Esophagus squamous epithelium (tissue), 5 donors: Measurements from ENCODE around the gene C6orf47. TPM values are rescaled to one million over a fixed set of nuclear protein-coding genes. Genes with fewer than 3 reads are reported as not detected.

ENCODE experiments used
- DNase-seq: peaks from one replicate; lab custom pipeline; 2025; lab: John Stamatoyannopoulos, UW
- H3K27ac ChIP-seq, 4 donors: fragments of 200-600 bp; sonication (generic); one replicate each; pipeline ENCODE4 v1.5.1; 2016 to 2019; ENCODE audit warnings: mild to moderate bottlenecking in 1 of 4
- H3K27me3 ChIP-seq, 4 donors: fragments of 200-600 bp; sonication (generic); 1 replicate in 3 of 4; 2 replicates in 1 of 4; pipeline versions ENCODE4 v1.5.1 to v1.6.0; 2017 to 2021; ENCODE audit warnings: antibody characterized with exemption in 1 of 4
- H3K36me3 ChIP-seq, 3 donors: fragments of 200-600 bp; sonication (generic); one replicate each; pipeline ENCODE4 v1.5.1; 2016 to 2019
- H3K4me1 ChIP-seq, 3 donors: fragments of 200-600 bp; sonication (generic); one replicate each; pipeline ENCODE4 v1.5.1; 2017 to 2019
- H3K4me3 ChIP-seq, 4 donors: fragments of 200-600 bp; sonication (generic); 1 replicate in 3 of 4; 2 replicates in 1 of 4; pipeline ENCODE4 v1.5.1; 2016 to 2019; ENCODE audit warnings: mild to moderate bottlenecking in 2 of 4, moderate library complexity in 1 of 4
- H3K9me3 ChIP-seq, 3 donors: fragments of 200-600 bp; sonication (generic); one replicate each; pipeline ENCODE4 v1.5.1; 2016 to 2019
- POLR2A ChIP-seq, 4 donors: fragments of 450-650 bp; IDR thresholded peaks; one replicate each; pipeline ENCODE4 v1.6.1; 2017; ENCODE audit warnings: antibody characterized with exemption in 4 of 4, mild to moderate bottlenecking in 4 of 4, moderate library complexity in 3 of 4
- WGBS, 2 donors: methylation state at CpG; one replicate each; pipeline ENCODE4 v1.1.5; 2018; 5-methylcytosine and 5-hydroxymethylcytosine counted together
- intact Hi-C: fragments of 100-400 bp; cut with DNase I; formaldehyde crosslinking; loops from one replicate; pipeline ENCODE4 v1.15.0; 2022
- total RNA-seq, 4 donors: library from RNA; depleted of rRNA; stranded (reverse); fragments of >200 nt; gene quantifications; one replicate each; pipeline ENCODE4 v1.1.0, GENCODE V29; 2016
- TF ChIP-seq, protein P1 (sequence below), 6 experiments: fragments of 450-650 bp in 4 of 6; fragments of 200-600 bp in 2 of 6; sonication (generic) in 2 of 6; IDR thresholded peaks; one replicate each; pipeline ENCODE4 v1.5.1; 2016 to 2019; ENCODE audit warnings: antibody characterized with exemption in 6 of 6, mild to moderate bottlenecking in 4 of 6, moderate library complexity in 4 of 6
- donor health status: DM: yes; HTN: yes; CAD: no.

Gene C6orf47
- total RNA-seq, 4 donors from 2014 or later = 28.8 to 34.4 (median 31.7) TPM

DNA sequence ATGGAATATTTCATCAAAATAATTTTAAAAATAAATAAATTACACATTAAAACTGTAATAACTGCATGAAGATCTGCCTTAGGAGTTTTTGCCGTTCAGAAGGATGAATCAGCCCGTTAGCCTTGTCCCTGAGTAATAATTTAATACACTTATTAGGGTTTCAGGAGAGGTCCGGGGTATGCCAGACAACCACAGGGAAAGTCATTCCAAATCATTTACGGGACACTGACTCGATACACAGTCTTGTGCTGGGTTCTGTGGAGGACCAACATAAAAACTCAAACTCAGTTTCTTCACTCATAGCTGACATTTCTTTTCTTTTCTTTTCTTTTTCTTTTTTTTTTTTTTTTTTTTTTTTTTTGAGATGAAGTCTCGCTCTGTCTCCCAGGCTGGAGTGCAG lies 45.4 kb upstream of the C6orf47 start:
- peaks cover 0 to 4% (median 0%) of the 10 kb centered on the region in 3 donors for H3K36me3 ChIP-seq
- 77 to 87% methylated on average over 5 of the region's 6 CpGs for WGBS, 2 donors
- DNase-seq = no peak
- no peak overlapping the region for H3K27ac ChIP-seq
- H3K27me3 ChIP-seq = no peaks in the 10 kb centered on the region
- TF ChIP-seq, protein P1, sequence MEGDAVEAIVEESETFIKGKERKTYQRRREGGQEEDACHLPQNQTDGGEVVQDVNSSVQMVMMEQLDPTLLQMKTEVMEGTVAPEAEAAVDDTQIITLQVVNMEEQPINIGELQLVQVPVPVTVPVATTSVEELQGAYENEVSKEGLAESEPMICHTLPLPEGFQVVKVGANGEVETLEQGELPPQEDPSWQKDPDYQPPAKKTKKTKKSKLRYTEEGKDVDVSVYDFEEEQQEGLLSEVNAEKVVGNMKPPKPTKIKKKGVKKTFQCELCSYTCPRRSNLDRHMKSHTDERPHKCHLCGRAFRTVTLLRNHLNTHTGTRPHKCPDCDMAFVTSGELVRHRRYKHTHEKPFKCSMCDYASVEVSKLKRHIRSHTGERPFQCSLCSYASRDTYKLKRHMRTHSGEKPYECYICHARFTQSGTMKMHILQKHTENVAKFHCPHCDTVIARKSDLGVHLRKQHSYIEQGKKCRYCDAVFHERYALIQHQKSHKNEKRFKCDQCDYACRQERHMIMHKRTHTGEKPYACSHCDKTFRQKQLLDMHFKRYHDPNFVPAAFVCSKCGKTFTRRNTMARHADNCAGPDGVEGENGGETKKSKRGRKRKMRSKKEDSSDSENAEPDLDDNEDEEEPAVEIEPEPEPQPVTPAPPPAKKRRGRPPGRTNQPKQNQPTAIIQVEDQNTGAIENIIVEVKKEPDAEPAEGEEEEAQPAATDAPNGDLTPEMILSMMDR (IDR thresholded peaks at IDR 0.05) = no peak
- no peak for TF ChIP-seq POLR2A (IDR thresholded peaks at IDR 0.05)
- H3K4me1 ChIP-seq = peaks cover 16 to 30% (median 20%) of the 10 kb centered on the region in 3 donors
- intact Hi-C loops = no loop called here
- no peaks in the 10 kb centered on the region for H3K9me3 ChIP-seq
- H3K4me3 ChIP-seq = no peak overlapping the region

DNA sequence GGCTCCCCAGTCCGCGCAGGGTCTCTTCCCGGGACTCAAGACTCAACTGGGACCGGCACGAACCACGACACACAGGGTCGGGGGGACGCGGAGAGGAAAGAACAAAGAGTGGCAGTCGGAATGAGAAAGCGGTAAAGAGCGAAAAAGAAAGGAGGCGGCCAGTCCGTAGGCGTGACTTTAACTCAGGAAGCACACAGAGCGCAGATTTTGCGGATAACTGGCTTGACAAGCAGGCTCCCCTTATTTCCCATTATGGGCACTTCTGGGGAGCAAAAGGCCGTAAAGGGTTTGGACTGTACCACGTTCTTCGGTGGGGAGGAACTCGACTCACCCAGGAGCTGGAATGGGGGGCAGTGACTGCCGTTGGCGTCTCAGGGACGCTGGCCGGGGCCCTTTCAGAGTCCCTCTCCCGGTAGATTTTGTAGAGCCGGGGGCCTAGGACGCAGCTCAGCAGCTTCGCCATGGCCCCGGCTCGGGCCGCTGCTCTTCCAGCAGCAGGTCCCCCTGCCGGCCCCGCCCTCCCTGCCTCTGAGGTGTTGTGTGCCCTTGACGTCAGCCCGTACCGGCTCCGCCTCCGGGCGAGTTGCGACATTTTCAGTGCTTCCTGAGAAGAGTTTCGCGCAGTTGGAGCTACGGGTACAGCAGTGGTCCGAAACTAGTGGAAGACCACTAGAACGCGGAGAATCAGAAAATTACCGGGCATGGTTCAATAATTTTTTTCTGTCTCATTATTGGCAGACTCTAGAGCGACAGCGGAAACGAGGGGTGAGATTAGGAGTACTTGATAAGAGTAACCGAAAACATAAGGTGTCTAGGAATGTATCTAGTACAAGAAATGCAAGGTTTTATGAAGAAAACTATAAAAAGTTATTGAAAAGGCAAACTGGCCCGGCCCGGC lies 42.5 kb upstream of the C6orf47 start, which contains the start of gene ABHD16A:
Gene ABHD16A (minus strand): TSS at position 506 of the 898 bp plus-strand sequence. CDS start 43 bp downstream, at position 463.
- Histone ChIP-seq H3K27me3 (no peaks in the 10 kb centered on the region), H3K4me3 (peak within 1 kb of the TSS; percentile 64 to 96 (median 81)), H3K9me3 (no peaks in the 10 kb centered on the region), H3K27ac (peak within 1 kb of the TSS; percentile 96 to 99 (median 99)), H3K36me3 (peaks cover 0 to 32% (median 4%) of the 10 kb centered on the region in 3 donors), H3K4me1 (peaks cover 14 to 43% (median 21%) of the 10 kb centered on the region in 3 donors)
- TF ChIP-seq, protein P1 (IDR thresholded peaks at IDR 0.05) = peak in 4 of 6 experiments; percentile 25 to 42 (median 34)
- TF ChIP-seq POLR2A (IDR thresholded peaks at IDR 0.05) = peak in 3 of 4 donors; percentile 93 to 99 (median 98)
- WGBS, 2 donors = 0 to 1% methylated on average over 24 to 42 of the region's 54 CpGs
- intact Hi-C loops = no loop called here
- DNase-seq = peak; percentile 88

DNA sequence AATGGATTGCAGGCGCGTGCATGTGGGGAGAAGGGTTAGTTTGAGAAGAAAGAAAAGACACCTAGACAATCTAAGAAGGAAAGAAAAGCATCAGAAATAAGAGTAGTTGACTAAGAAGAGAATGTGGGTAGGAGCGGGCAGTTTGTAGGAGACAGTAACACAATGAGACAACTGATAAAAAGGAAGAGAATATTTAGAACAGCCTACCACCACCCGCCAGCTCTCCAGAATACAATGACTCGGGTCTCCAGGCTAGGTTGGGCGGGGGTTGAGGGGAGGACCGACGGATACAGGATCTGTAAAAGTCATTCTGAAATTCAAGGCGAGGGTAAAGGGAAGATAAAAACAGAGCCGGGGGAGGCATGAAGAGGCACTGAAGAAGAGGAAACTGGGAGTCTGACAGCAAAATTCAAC lies 41.8 kb upstream of the C6orf47 start:
- Histone ChIP-seq H3K9me3 (no peaks in the 10 kb centered on the region), H3K36me3 (peaks cover 0 to 38% (median 4%) of the 10 kb centered on the region in 3 donors), H3K4me1 (peaks cover 14 to 48% (median 21%) of the 10 kb centered on the region in 3 donors), H3K4me3 (peak overlapping the region; percentile 64 to 96 (median 81)), H3K27ac (peak overlapping the region; percentile 96 to 99 (median 99)), H3K27me3 (no peaks in the 10 kb centered on the region)
- intact Hi-C loops = no loop called here
- 0 to 1% methylated on average over 10 of the region's 10 CpGs for WGBS, 2 donors
- TF ChIP-seq, protein P1 (IDR thresholded peaks at IDR 0.05) = no peak
- TF ChIP-seq POLR2A (IDR thresholded peaks at IDR 0.05) = no peak
- DNase-seq = no peak

DNA sequence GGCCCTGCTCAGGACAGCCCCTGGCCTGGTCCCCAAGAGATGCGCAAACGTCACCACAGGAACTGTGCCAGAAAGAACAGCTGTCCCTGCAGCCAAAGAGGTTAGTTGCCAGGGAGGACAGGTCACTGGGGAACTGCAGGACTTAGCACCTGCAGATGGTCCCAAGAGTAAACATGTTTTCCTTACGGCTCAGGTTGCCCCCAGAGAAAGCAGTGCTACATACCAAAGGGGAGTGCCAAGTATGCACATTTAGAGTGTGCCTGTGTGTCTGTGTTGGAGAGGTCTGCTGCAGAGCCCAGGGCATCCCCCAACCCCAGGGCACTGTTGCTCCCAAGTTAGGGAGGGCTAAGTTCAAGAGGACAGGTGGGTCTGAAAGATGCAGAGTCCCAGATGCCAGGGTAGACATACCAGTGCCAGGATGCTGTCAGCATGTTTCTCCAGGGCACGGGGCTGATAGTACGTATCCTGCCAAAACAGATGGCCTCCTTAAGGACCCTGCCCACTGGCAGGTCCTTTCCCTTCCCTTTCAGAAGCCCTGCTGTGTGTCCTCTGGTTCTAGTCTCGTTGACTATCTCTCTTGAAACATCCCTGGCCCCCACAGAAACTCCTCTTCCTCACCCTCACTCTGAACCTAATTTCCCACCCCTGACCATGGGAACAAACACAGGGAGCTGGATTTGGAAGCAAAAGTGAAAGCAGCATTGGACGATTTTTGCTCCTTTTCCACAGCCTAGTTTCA lies 41.3 kb upstream of the C6orf47 start:
- TF ChIP-seq, protein P1 (IDR thresholded peaks at IDR 0.05) = no peak
- no peak for TF ChIP-seq POLR2A (IDR thresholded peaks at IDR 0.05)
- no peak for DNase-seq
- H3K27ac ChIP-seq = peak overlapping the region in 3 of 4 donors; percentile 96 to 99 (median 99)
- H3K4me3 ChIP-seq = peak overlapping the region; percentile 64 to 96 (median 81)
- intact Hi-C loops = no loop called here
- 21 to 39% methylated on average over 4 to 7 of the region's 7 CpGs for WGBS, 2 donors
- peaks cover 14 to 48% (median 21%) of the 10 kb centered on the region in 3 donors for H3K4me1 ChIP-seq
- H3K27me3 ChIP-seq = no peaks in the 10 kb centered on the region
- H3K9me3 ChIP-seq = no peaks in the 10 kb centered on the region
- peaks cover 0 to 44% (median 5%) of the 10 kb centered on the region in 3 donors for H3K36me3 ChIP-seq
